IgD-negative memory B cell (primary cell): ENCODE measurements around the gene P2RY12. TPM values are rescaled to one million over a fixed set of nuclear protein-coding genes. Genes with fewer than 3 reads are reported as not detected.
"Not testable (repeated sequence)": the region's sequence is repeated elsewhere in the genome, so short reads cannot be mapped to it uniquely, and the experiment has no call there.

Source experiments
- H3K27ac Mint-ChIP-seq, 3 donors: one replicate each; pipeline ENCODE4 v1.8.0; 2020 to 2022; ENCODE audit warnings: mild to moderate bottlenecking in 3 of 3, mixed read lengths in 3 of 3, moderate library complexity in 1 of 3
- H3K27me3 Mint-ChIP-seq: one replicate; pipeline ENCODE4 v1.8.0; 2021; ENCODE audit warnings: mixed read lengths
- H3K36me3 Mint-ChIP-seq: one replicate; pipeline ENCODE4 v1.8.0; 2020; ENCODE audit warnings: mild to moderate bottlenecking, mixed read lengths
- H3K4me1 Mint-ChIP-seq, 3 donors: one replicate each; pipeline ENCODE4 v1.8.0; 2020 to 2022; ENCODE audit warnings: mixed read lengths in 3 of 3, mild to moderate bottlenecking in 1 of 3
- H3K4me3 Mint-ChIP-seq, 4 donors: one replicate each; pipeline ENCODE4 v1.8.0; 2020 to 2022; ENCODE audit warnings: mild to moderate bottlenecking in 4 of 4, mixed read lengths in 4 of 4, moderate library complexity in 3 of 4
- H3K9me3 Mint-ChIP-seq, 3 donors: one replicate each; pipeline ENCODE4 v1.8.0; 2020 to 2021; ENCODE audit warnings: mixed read lengths in 3 of 3, mild to moderate bottlenecking in 1 of 3
- polyA plus RNA-seq: library from polyadenylated mRNA; unstranded; fragments of 300-500 nt; fragmentation: Illumina TruSeq; gene quantifications from one replicate; pipeline ENCODE4 v1.2.3, GENCODE V29; 2021

The P2RY12 gene
- polyA plus RNA-seq, 1 donor from 2014 or later: 1.7 TPM

DNA sequence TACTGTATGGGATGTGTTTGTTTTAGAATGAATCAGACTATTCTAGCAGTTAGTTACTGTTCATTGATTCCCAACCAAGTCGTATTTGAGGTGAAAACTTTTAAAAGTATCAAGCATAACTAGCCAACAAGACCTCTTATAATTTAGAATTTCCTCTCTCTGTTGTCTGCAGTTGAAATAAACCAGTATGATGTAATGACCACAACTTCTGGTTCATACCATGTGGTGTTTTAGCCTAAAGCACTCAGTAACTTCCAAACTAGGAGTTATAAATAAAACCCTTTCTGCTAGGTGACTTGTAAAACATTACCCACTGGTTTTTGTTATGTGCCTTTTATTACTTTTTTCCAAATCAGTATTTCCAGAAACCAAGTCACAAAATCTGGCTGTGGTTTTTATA is 19.8 kb upstream of the P2RY12 start:
- H3K27me3 Mint-ChIP-seq: no peaks in the 10 kb centered on the region
- H3K4me3 Mint-ChIP-seq: no peak overlapping the region
- H3K9me3 Mint-ChIP-seq: peaks cover 0 to 2% (median 0%) of the 10 kb centered on the region in 3 donors
- H3K27ac Mint-ChIP-seq: no peak overlapping the region
- peaks cover 2% of the 10 kb centered on the region for H3K36me3 Mint-ChIP-seq
- peaks cover 0 to 4% (median 0%) of the 10 kb centered on the region in 3 donors for H3K4me1 Mint-ChIP-seq

DNA sequence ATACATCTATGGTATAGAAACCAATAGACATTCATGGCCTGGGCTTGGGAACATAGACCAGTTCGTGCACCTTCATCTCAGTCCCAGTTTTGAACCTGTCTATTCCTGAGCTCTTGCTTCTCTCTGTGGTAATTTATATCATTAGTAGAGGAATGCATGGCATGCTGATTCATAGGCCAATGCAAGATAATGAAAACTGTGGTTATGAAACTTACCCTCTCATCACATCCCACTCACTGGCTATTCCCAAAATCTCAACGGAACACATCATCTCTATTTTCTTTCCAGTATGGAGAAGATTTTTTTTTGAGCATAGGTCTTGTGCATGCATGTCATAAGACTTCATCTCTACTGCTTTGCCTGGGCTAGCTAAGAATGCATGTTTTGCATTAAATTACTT is 18.7 kb upstream of the P2RY12 start:
- peaks cover 2% of the 10 kb centered on the region for H3K36me3 Mint-ChIP-seq
- H3K9me3 Mint-ChIP-seq: peaks cover 0 to 5% (median 0%) of the 10 kb centered on the region in 3 donors

DNA sequence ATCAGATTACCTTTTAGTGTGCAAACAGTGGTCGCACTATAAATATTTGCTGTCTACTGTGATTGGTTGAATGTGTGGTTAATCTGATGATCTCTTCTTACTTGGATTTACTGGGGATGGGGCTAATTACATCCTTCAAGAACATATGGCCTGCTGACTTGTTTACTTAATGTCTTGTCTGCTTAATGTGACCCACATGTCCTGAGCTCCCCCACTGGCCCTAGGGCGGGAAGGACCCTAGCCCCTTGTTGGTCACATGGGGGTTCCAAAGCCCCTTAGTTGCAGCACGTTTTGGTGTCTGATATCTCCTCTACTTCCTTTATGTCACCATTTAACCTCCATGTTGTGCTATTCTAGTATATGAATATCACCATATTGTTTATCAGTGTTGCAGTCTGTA is 17.8 kb upstream of the P2RY12 start:
- H3K4me1 Mint-ChIP-seq: peaks cover 3 to 7% (median 6%) of the 10 kb centered on the region in 3 donors
- H3K9me3 Mint-ChIP-seq: peaks cover 0 to 5% (median 0%) of the 10 kb centered on the region in 3 donors
- no peaks in the 10 kb centered on the region for H3K27me3 Mint-ChIP-seq
- H3K4me3 Mint-ChIP-seq: no peak overlapping the region
- H3K27ac Mint-ChIP-seq: no peak overlapping the region
- peaks cover 2% of the 10 kb centered on the region for H3K36me3 Mint-ChIP-seq

More for the DNA sequence above, 18.7 kb upstream of the P2RY12 start:
- H3K27ac Mint-ChIP-seq: no peak overlapping the region
- no peak overlapping the region for H3K4me3 Mint-ChIP-seq
- no peaks in the 10 kb centered on the region for H3K27me3 Mint-ChIP-seq
- H3K4me1 Mint-ChIP-seq: peaks cover 3 to 6% (median 5%) of the 10 kb centered on the region in 3 donors

GRCh38 chr3:151400341-151400740 is 15.8 kb upstream of the P2RY12 start:
- Mint-ChIP-seq H3K9me3 (peaks cover 0 to 5% (median 0%) of the 10 kb centered on the region in 3 donors), H3K27me3 (no peaks in the 10 kb centered on the region), H3K36me3 (no peaks in the 10 kb centered on the region), H3K4me3 (no peak overlapping the region), H3K4me1 (peaks cover 5 to 16% (median 12%) of the 10 kb centered on the region in 3 donors), H3K27ac (no peak overlapping the region)

DNA sequence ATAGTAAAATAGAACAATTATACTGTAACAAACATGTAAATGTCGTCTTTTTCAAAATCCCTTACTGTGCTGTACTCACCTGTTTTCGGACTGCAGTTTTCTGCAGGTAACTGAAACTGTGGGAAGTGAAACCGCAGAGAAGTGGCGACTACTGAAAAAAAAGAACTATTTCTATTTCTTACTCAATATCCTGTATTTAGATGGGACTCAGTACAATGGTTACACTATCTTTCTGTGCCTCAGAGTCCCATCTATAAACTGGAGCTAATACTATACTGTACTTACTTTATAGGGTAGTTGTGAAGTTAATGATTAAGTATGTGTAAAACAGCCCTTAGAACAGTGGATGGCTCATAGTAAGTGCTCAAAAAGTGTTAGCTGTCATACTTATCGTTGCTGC is 14.3 kb upstream of the P2RY12 start:
- Mint-ChIP-seq H3K27me3 (no peaks in the 10 kb centered on the region), H3K9me3 (peaks cover 0 to 5% (median 0%) of the 10 kb centered on the region in 3 donors), H3K4me1 (peaks cover 11 to 22% (median 17%) of the 10 kb centered on the region in 3 donors), H3K4me3 (no peak overlapping the region), H3K36me3 (peaks cover 3% of the 10 kb centered on the region), H3K27ac (no peak overlapping the region)

- Mint-ChIP-seq H3K4me1 (peaks cover 30 to 51% (median 38%) of the 10 kb centered on the region in 3 donors), H3K9me3 (peaks cover 0 to 5% (median 0%) of the 10 kb centered on the region in 3 donors), H3K4me3 (no peak overlapping the region), H3K27me3 (no peaks in the 10 kb centered on the region), H3K36me3 (peaks cover 6% of the 10 kb centered on the region), H3K27ac (no peak overlapping the region)
These were observed 11.3 kb upstream of the P2RY12 start for GRCh38 chr3:151395806-151396205.

GRCh38 chr3:151394611-151395010 is 10.1 kb upstream of the P2RY12 start:
- peaks cover 6% of the 10 kb centered on the region for H3K36me3 Mint-ChIP-seq
- peaks cover 0 to 4% (median 0%) of the 10 kb centered on the region in 3 donors for H3K9me3 Mint-ChIP-seq
- no peaks in the 10 kb centered on the region for H3K27me3 Mint-ChIP-seq
- H3K27ac Mint-ChIP-seq: peak overlapping the region in 1 of 3 donors; percentile 25
- H3K4me1 Mint-ChIP-seq: peaks cover 34 to 56% (median 42%) of the 10 kb centered on the region in 3 donors
- peak overlapping the region in 1 of 4 donors; percentile 65 for H3K4me3 Mint-ChIP-seq

DNA sequence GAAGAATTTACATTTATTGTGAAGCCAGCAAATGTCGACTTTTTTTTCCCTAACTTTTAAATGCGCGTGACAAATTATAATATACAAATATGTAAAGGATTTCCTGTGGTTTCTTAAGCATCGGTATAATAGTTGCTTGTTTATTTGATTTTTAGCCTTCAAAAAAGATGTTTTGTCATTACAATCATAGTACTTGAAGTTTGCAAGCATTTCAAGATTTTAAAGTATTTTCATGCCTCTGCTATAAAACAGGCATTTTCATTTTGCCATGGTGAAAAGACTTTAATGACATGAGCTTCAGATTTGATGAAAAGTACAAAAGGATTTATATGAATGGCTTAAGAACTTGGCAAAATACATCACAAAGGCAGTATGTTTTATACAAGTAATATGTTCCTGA is 9.4 kb upstream of the P2RY12 start:
- Mint-ChIP-seq H3K27me3 (no peaks in the 10 kb centered on the region), H3K4me3 (no peak overlapping the region), H3K27ac (no peak overlapping the region), H3K9me3 (peaks cover 0 to 2% (median 0%) of the 10 kb centered on the region in 3 donors), H3K4me1 (peaks cover 40 to 61% (median 48%) of the 10 kb centered on the region in 3 donors), H3K36me3 (peaks cover 6% of the 10 kb centered on the region)

DNA sequence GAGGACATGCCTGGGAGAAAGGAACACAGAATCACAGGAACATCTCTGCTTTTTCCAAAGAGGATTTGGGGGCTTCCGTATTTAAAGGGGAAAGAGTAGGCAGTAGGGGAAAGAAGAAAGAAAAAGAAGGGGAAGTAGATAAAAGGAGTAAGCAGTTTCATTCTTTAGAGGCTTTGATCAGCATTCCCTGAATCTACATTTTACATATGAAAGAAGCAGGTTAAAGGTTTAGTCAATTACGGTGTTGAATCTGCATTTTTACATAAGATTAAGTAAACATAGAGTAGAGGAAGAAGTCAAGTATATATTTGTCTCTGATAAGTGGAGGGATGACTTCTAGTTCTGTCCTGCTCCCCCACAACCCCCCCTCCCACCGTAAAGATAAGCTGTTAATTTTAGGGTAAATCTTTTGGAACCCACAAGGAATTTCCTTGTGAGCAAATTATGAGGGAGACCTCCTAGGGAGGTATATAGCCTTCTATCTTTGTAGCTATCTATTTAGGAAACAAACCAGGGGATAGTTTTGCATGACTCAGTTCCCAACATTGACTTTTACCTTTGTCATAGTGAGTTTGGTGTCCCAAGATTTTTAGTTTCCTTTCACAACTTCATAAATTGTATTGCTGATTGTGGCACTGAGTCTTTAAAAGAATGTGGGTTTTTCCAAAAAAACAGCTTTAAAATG is 8.7 kb upstream of the P2RY12 start:
- Mint-ChIP-seq H3K27me3 (no peaks in the 10 kb centered on the region), H3K4me1 (peaks cover 39 to 58% (median 47%) of the 10 kb centered on the region in 3 donors), H3K9me3 (no peaks in the 10 kb centered on the region), H3K27ac (peak overlapping the region in 1 of 3 donors; percentile 81), H3K4me3 (peak overlapping the region in 3 of 4 donors; percentile 51 to 79 (median 71)), H3K36me3 (peaks cover 6% of the 10 kb centered on the region)

GRCh38 chr3:151392191-151392590 is 7.6 kb upstream of the P2RY12 start:
- Mint-ChIP-seq H3K4me1 (peaks cover 44 to 61% (median 51%) of the 10 kb centered on the region in 3 donors), H3K27ac (peak overlapping the region in 2 of 3 donors; percentile 73 to 81), H3K4me3 (peak overlapping the region in 2 of 4 donors; percentile 41 to 74)
- H3K9me3 Mint-ChIP-seq, H3K27me3 Mint-ChIP-seq, H3K36me3 Mint-ChIP-seq: not testable (repeated sequence)

DNA sequence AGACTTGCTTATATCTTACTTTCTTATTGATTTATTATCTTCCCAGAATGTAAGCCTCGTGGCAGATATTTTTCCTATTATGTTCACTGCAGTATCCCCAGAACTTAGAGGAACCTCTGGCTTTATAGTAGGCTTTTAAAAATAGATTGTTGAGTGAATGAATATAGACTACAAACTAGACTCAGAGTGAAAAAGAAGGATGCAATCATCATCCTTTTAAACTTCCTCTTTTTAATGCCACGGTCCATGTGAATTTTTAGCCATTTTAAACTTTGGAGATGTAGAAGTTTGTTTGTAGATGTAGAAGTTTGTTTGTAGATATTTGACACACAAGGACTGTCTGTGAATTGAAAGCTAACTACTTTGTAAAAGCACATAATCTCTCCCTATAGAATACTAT is 7.2 kb upstream of the P2RY12 start:
- Mint-ChIP-seq H3K27ac (peak overlapping the region in 2 of 3 donors; percentile 55 to 73), H3K4me3 (peak overlapping the region in 2 of 4 donors; percentile 41 to 93), H3K27me3 (no peaks in the 10 kb centered on the region), H3K9me3 (no peaks in the 10 kb centered on the region), H3K4me1 (peaks cover 44 to 56% (median 48%) of the 10 kb centered on the region in 3 donors), H3K36me3 (peaks cover 6% of the 10 kb centered on the region)

DNA sequence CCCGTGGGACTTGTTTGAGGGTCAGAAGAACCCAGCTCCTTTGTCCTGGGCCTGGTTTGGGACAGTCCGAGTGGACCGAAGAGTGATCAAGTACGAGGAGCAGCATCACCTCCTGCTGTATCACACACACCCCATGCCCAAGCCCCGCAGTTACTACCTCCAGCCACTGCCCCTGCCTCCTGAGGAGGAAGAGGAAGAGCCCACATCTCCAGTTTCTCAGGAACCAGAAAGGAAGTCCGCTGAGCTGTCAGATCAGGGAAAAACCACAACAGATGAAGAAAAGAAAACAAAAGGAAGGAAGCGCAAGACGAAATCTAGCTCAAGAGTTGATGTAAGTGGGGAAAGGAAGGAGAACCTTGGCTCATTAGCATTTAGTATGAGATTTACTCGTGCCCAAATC is 3.3 kb upstream of the P2RY12 start:
- Mint-ChIP-seq H3K9me3 (no peaks in the 10 kb centered on the region), H3K36me3 (peaks cover 2% of the 10 kb centered on the region), H3K27me3 (no peaks in the 10 kb centered on the region), H3K4me1 (peaks cover 50 to 60% (median 58%) of the 10 kb centered on the region in 3 donors), H3K4me3 (peak overlapping the region; percentile 54 to 91 (median 86)), H3K27ac (peak overlapping the region; percentile 90 to 98 (median 97))

DNA sequence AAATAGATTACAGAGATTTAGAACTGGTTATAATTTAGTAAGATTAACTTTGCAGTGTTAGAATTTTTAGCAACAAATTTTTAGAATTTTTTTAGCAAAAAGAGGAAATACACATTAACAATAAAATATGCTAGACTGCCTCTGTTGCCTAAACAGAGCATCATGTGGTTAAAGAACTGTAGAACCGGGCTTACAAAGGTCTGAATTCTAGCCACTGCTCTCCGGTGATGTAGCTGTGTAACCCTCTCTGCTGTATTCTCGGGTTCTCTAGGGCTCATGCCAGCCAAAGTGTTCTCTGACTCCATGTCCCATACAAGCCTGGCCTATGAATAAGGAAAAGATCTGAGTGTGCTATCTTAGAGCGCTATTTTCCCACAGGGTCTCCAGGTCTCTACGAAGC is 2.9 kb upstream of the P2RY12 start:
- Mint-ChIP-seq H3K27me3 (no peaks in the 10 kb centered on the region), H3K27ac (peak overlapping the region; percentile 90 to 98 (median 97)), H3K36me3 (peaks cover 2% of the 10 kb centered on the region), H3K4me3 (peak overlapping the region; percentile 54 to 91 (median 86)), H3K9me3 (no peaks in the 10 kb centered on the region), H3K4me1 (peaks cover 51 to 60% (median 59%) of the 10 kb centered on the region in 3 donors)

DNA sequence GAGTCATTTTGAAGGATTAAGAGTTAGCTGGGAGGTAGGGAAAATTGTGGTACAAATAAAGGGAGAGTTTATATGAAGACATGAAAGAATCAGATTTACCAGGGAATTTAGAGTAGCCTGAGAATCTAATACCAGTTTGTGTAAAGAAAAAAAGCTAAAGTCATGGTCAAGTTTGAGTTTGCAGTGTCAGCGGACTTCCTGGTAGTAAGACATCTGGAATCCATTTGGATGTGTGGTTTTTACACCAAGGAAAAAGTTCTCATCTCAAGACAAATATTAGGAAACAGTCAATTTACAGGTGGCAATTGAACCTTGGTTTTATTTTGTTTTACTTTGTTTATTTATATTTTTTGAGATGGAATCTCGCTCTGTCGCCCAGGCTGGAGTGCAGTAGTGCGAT is 1.5 kb upstream of the P2RY12 start:
- H3K36me3 Mint-ChIP-seq: no peaks in the 10 kb centered on the region
- peaks cover 50 to 61% (median 56%) of the 10 kb centered on the region in 3 donors for H3K4me1 Mint-ChIP-seq
- H3K4me3 Mint-ChIP-seq: peak overlapping the region in 2 of 4 donors; percentile 6 to 16
- H3K9me3 Mint-ChIP-seq: no peaks in the 10 kb centered on the region
- no peaks in the 10 kb centered on the region for H3K27me3 Mint-ChIP-seq
- peak overlapping the region in 2 of 3 donors; percentile 75 to 91 for H3K27ac Mint-ChIP-seq

GRCh38 chr3:151383956-151384355 is 597 bp downstream of the P2RY12 start:
- peaks cover 44 to 55% (median 46%) of the 10 kb centered on the region in 3 donors for H3K4me1 Mint-ChIP-seq
- H3K36me3 Mint-ChIP-seq: no peaks in the 10 kb centered on the region
- peak overlapping the region; percentile 45 to 69 (median 56) for H3K4me3 Mint-ChIP-seq

More at GRCh38 chr3:151383956-151384355, 597 bp downstream of the P2RY12 start:
- Mint-ChIP-seq H3K27ac (peak overlapping the region; percentile 33 to 94 (median 78)), H3K9me3 (no peaks in the 10 kb centered on the region), H3K27me3 (no peaks in the 10 kb centered on the region)
